Upper lobe of left lung (tissue), 6 donors: ENCODE data around the gene CD248. TPM values are rescaled to one million over a fixed set of nuclear protein-coding genes. Genes with fewer than 3 reads are reported as not detected.
"Not testable (repeated sequence)": the region's sequence is repeated elsewhere in the genome, so short reads cannot be mapped to it uniquely, and the experiment has no call there.

Source experiments
- ATAC-seq, 2 donors: fragments of 200-7000 bp; cut with Tn5 transposase; one replicate each; pipeline ENCODE4 v1.9.1; 2022; ENCODE audit warnings: mild to moderate bottlenecking in 2 of 2, moderate library complexity in 2 of 2; ENCODE audit not compliant: low FRiP score in 2 of 2
- DNase-seq, 2 donors: peaks; one replicate each; pipeline ENCODE4 v3.0.0-alpha.2; 2019 to 2020
- H3K27ac ChIP-seq, 4 donors: fragments of 200-600 bp; sonication (generic); one replicate each; pipeline ENCODE4 v1.5.1; 2016 to 2019
- H3K27me3 ChIP-seq, 4 donors: fragments of 200-600 bp; sonication (generic); one replicate each; pipeline ENCODE4 v1.5.1; 2017 to 2019
- H3K36me3 ChIP-seq, 4 donors: fragments of 200-600 bp; sonication (generic); one replicate each; pipeline ENCODE4 v1.5.1; 2016 to 2019
- H3K4me1 ChIP-seq, 4 donors: fragments of 200-600 bp; sonication (generic); one replicate each; pipeline ENCODE4 v1.5.1; 2018 to 2019
- H3K4me3 ChIP-seq, 4 donors: fragments of 200-600 bp; sonication (generic); one replicate each; pipeline ENCODE4 v1.5.1; 2017 to 2019; ENCODE audit warnings: mild to moderate bottlenecking in 2 of 4, moderate library complexity in 1 of 4
- H3K9me3 ChIP-seq, 4 donors: fragments of 200-600 bp; sonication (generic); one replicate each; pipeline ENCODE4 v1.5.1; 2018 to 2019
- EP300 ChIP-seq, 4 donors: sonication (generic); formaldehyde crosslinking; IDR thresholded peaks; one replicate each; pipeline ENCODE4 v1.5.1; 2017; ENCODE audit warnings: antibody characterized with exemption in 4 of 4, control low read depth in 2 of 4
- POLR2A ChIP-seq, 4 donors: fragments of 450-650 bp; IDR thresholded peaks; one replicate each; pipeline ENCODE4 v1.5.1; 2016 to 2017; ENCODE audit warnings: antibody characterized with exemption in 4 of 4, mild to moderate bottlenecking in 2 of 4
- POLR2AphosphoS5 ChIP-seq, 2 donors: sonication (generic); formaldehyde crosslinking; IDR thresholded peaks; one replicate each; pipeline ENCODE4 v1.5.1; 2017; ENCODE audit warnings: antibody characterized with exemption in 2 of 2
- WGBS, 2 donors: methylation state at CpG; one replicate each; pipeline ENCODE4 v1.1.5; 2017 to 2018; 5-methylcytosine and 5-hydroxymethylcytosine counted together
- total RNA-seq, 6 donors: library from RNA; depleted of rRNA in 4 of 6; stranded (reverse); fragments of >200 nt in 4 of 6; gene quantifications; one replicate each; pipeline versions ENCODE4 v1.1.0 to v1.2.1, GENCODE V29; 2016 to 2021
- TF ChIP-seq, protein P1 (sequence below), 6 experiments: fragments of 450-650 bp in 4 of 6; fragments of 200-600 bp in 2 of 6; sonication (generic) in 2 of 6; IDR thresholded peaks; one replicate each; pipeline ENCODE4 v1.5.1; 2016 to 2019; ENCODE audit warnings: antibody characterized with exemption in 6 of 6
- donor health status: DM: no; HTN: no; CAD: no; lungs with moderate emphysema.
- donor health status: DM: no; HTN: yes; CAD: no; lungs with severe emphysema.

The CD248 gene
- total RNA-seq, 6 donors from 2014 or later = 0.59 to 85.6 (median 6.5) TPM

DNA sequence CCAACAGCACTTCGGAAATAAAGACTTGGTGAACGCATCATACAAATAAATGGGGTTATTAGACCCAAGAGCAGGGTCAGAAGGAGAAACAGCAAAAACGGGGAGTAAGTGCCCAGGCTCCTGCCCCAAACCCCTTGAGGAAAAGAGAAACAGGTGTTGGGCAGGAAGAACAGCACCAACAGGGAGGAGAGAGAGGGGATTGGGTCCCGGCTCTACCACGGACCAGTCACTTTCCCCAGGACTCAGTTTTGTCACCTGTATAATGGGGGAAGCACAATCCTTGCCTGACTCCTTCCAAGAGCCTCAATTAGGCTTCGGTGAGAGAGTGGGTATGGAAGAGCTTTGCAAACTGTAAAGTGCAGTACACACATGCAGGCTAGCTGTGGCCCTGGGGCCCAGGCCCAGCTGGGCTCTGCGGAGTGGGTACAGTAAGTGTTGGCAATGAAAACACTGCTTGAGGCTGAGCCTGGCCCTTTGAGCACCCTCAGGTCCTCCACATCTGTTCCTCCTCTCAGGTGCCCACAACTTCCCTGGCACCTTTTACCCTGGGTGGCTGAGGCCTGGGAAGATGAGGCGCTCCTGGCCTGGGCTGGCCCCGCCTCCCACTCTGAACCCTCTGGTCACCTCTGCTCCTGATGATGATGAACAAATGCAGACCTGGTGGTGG, 45.8 kb upstream of the CD248 start:
- peak in 1 of 4 donors; percentile 3 for TF ChIP-seq POLR2A (IDR thresholded peaks at IDR 0.05)
- TF ChIP-seq, protein P1, sequence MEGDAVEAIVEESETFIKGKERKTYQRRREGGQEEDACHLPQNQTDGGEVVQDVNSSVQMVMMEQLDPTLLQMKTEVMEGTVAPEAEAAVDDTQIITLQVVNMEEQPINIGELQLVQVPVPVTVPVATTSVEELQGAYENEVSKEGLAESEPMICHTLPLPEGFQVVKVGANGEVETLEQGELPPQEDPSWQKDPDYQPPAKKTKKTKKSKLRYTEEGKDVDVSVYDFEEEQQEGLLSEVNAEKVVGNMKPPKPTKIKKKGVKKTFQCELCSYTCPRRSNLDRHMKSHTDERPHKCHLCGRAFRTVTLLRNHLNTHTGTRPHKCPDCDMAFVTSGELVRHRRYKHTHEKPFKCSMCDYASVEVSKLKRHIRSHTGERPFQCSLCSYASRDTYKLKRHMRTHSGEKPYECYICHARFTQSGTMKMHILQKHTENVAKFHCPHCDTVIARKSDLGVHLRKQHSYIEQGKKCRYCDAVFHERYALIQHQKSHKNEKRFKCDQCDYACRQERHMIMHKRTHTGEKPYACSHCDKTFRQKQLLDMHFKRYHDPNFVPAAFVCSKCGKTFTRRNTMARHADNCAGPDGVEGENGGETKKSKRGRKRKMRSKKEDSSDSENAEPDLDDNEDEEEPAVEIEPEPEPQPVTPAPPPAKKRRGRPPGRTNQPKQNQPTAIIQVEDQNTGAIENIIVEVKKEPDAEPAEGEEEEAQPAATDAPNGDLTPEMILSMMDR (IDR thresholded peaks at IDR 0.05) = no peak
- ATAC-seq = peak; percentile 3 to 28
- H3K27ac ChIP-seq = peak overlapping the region in 3 of 4 donors; percentile 10 to 67 (median 63)

DNA sequence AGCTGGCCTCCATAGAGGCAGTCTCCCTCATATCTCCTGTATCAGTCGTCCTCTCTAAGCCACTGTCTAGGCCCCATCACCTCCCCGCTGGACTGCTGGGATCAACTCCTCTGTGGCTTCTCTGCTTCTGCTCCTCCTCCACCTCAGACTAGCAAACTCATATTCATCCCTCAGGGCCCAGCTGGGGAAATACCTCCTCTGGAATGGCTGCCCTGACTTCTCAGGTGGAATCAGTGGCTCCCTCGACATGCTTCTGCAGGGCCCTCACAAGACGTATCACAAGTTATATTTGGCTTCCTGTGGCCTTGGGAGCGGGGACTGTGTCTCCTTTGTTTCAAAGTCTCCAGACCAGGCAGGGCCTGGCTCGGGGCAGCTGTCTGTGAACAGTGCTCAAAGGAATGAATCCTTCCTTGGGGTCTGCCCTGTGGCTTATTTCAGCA, 44.7 kb upstream of the CD248 start:
- ATAC-seq (no peak), DNase-seq (no peak)
- 84% methylated on average over 6 of the region's 6 CpGs for WGBS, 2 donors
- Histone ChIP-seq H3K36me3 (peaks cover 0 to 4% (median 0%) of the 10 kb centered on the region in 4 donors), H3K4me1 (peaks cover 7 to 15% (median 11%) of the 10 kb centered on the region in 4 donors), H3K9me3 (no peaks in the 10 kb centered on the region), H3K4me3 (no peak overlapping the region), H3K27me3 (no peaks in the 10 kb centered on the region), H3K27ac (no peak overlapping the region)
- TF ChIP-seq EP300 (IDR thresholded peaks at IDR 0.05) (no peak), POLR2AphosphoS5 (IDR thresholded peaks at IDR 0.05) (no peak), POLR2A (IDR thresholded peaks at IDR 0.05) (no peak)
- TF ChIP-seq, protein P1 (IDR thresholded peaks at IDR 0.05) = no peak

More for the DNA sequence above, 45.8 kb upstream of the CD248 start:
- WGBS, 2 donors = 74 to 84% methylated on average over 7 to 9 of the region's 9 CpGs
- H3K9me3 ChIP-seq = no peaks in the 10 kb centered on the region
- H3K27me3 ChIP-seq = no peaks in the 10 kb centered on the region
- peak overlapping the region in 1 of 4 donors; percentile 6 for H3K4me3 ChIP-seq
- H3K36me3 ChIP-seq = peaks cover 0 to 4% (median 0%) of the 10 kb centered on the region in 4 donors
- peaks cover 7 to 15% (median 11%) of the 10 kb centered on the region in 4 donors for H3K4me1 ChIP-seq
- peak; percentile 41 to 68 for DNase-seq

DNA sequence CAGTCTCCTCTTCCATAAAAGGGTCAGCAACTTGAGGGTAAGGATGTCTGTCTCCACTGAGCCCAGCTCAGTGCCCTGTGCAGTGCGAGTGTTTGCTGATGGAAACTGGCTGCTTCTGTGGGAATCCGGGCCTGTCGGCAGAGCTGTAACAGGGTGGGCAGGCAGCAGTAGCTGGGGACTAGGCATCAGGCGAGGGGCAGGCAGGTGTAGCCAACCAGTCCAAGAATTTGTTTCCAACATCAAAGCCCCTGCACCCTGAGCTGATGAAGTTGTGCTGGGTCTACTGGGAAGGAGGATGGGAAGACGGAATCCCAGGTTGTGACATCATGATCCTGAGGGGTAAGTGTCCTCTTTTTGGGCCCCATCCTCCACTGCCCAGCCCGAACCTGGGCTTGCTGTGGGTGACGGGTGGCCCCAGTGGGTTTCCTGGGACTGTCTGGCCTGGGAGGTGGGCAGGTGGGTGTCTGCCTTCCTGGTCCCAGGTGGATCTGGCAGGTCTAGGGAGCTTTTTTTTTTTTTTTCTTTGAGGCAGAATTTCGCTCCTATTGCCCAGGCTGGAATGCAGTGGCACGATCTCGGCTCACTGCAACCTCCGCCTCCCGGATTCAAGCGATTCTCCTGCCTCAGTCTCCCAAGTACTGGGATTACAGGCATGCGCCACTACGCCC, 43.7 kb upstream of the CD248 start:
- Histone ChIP-seq H3K9me3 (no peaks in the 10 kb centered on the region), H3K27ac (no peak overlapping the region), H3K4me1 (peaks cover 7 to 15% (median 11%) of the 10 kb centered on the region in 4 donors), H3K36me3 (peaks cover 0 to 4% (median 0%) of the 10 kb centered on the region in 4 donors), H3K4me3 (no peak overlapping the region), H3K27me3 (no peaks in the 10 kb centered on the region)
- WGBS, 2 donors = 89 to 96% methylated on average over 11 to 15 of the region's 15 CpGs
- ATAC-seq = no peak
- TF ChIP-seq, protein P1 (IDR thresholded peaks at IDR 0.05) = no peak
- no peak for TF ChIP-seq POLR2AphosphoS5 (IDR thresholded peaks at IDR 0.05)
- DNase-seq = no peak

DNA sequence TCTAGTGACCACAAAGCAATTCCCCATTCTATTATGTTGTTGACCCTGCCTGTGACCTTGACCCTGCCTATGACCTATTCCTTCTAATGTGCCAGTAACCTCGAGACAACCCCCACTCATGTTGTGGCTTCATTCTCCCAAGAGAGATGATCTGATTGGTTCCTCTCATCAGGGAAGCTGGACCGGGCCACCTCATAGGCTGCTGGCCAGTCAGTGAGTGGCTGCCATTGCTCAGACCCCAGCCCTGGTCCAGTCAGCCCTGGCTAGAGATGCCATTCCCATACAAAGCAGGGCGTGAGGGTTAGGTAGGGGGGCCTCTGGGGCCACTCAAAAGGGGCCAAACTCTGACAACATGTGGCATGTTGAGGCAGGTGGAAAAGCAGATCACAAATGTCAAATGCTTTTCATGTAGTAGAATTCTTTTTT, 42.8 kb upstream of the CD248 start:
- DNase-seq (no peak), ATAC-seq (no peak)
- H3K4me3 ChIP-seq = no peak overlapping the region
- H3K27me3 ChIP-seq = no peaks in the 10 kb centered on the region
- peaks cover 0 to 4% (median 0%) of the 10 kb centered on the region in 4 donors for H3K36me3 ChIP-seq
- no peak overlapping the region for H3K27ac ChIP-seq
- peaks cover 7 to 15% (median 11%) of the 10 kb centered on the region in 4 donors for H3K4me1 ChIP-seq
- no peaks in the 10 kb centered on the region for H3K9me3 ChIP-seq
- WGBS, 2 donors = 67 to 72% methylated on average over 3 of the region's 3 CpGs
- TF ChIP-seq, protein P1 (IDR thresholded peaks at IDR 0.05) = no peak
- TF ChIP-seq EP300 (IDR thresholded peaks at IDR 0.05) (no peak), POLR2AphosphoS5 (IDR thresholded peaks at IDR 0.05) (no peak), POLR2A (IDR thresholded peaks at IDR 0.05) (no peak)

DNA sequence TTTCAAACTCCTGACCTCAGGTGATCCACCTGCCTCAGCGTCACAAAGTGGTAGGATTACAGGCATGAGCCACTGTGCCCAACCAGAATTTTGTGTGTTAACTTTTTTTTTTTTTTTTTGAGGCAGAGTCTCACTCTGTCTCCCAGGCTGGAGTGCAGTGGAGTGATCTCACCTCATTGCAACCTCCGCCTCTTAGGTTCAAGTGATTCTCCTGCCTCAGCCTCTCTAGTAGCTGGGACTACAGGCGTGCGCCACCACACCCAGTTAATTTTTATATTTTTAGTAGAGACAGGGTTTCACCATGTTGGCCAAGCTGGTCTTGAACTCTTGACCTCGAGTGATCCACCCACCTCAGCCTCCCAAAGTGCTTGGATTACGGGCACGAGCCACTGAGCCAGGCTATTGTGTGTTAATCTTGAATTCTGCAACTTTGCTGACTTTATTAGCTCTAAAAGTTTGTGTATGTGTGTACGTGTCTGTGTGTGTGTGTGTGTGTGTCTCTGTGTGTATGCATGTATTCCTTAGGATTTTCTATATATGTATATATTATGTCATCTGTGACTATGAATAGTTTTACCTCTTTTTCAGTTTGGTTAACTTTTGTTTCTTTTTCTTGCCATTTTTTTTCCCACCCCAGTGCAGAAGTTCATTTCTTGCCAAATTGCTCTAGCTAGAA, 33.9 kb upstream of the CD248 start:
- not testable (repeated sequence) for H3K4me3 ChIP-seq, H3K36me3 ChIP-seq, ATAC-seq, H3K27me3 ChIP-seq, DNase-seq, H3K9me3 ChIP-seq
- Histone ChIP-seq H3K4me1 (peaks cover 17 to 38% (median 22%) of the 10 kb centered on the region in 4 donors), H3K27ac (peak overlapping the region in 1 of 4 donors; percentile 32)
- WGBS, 2 donors = 72% methylated on average over 8 of the region's 8 CpGs
